HEK293 (cell line): ENCODE measurements around the gene PMVK.

Experiments
- GLIS1 ChIP-seq: fragments of 450-650 bp; formaldehyde crosslinking; IDR thresholded peaks from 2 replicates; pipeline ENCODE4 v1.5.1; 2016; ENCODE audit warnings: missing biosample characterization, missing genetic modification characterization
- GLIS2 ChIP-seq: fragments of 450-650 bp; formaldehyde crosslinking; IDR thresholded peaks from 2 replicates; pipeline ENCODE4 v1.5.1; 2016; ENCODE audit warnings: missing biosample characterization, missing genetic modification characterization
- KLF1 ChIP-seq: fragments of 450-650 bp; formaldehyde crosslinking; IDR thresholded peaks from 2 replicates; pipeline ENCODE4 v1.5.1; 2016; ENCODE audit warnings: missing biosample characterization, missing genetic modification characterization
- OSR2 ChIP-seq: fragments of 450-650 bp; formaldehyde crosslinking; IDR thresholded peaks from 2 replicates; pipeline ENCODE4 v1.5.1; 2016; ENCODE audit warnings: missing biosample characterization, missing genetic modification characterization
- SCRT2 ChIP-seq: fragments of 450-650 bp; formaldehyde crosslinking; IDR thresholded peaks from 2 replicates; pipeline ENCODE4 v1.5.1; 2016; ENCODE audit warnings: missing biosample characterization, missing genetic modification characterization
- SETDB1 ChIP-seq: IDR thresholded peaks from one replicate; pipeline ENCODE4 v1.6.1; 2017; ENCODE audit warnings: mild to moderate bottlenecking, low read length, moderate library complexity, mixed read lengths; ENCODE audit not compliant: insufficient read length
- SP2 ChIP-seq: fragments of 450-650 bp; formaldehyde crosslinking; IDR thresholded peaks from 2 replicates; pipeline ENCODE4 v1.5.1; 2016; ENCODE audit warnings: missing biosample characterization, missing genetic modification characterization
- YY1 ChIP-seq: fragments of 450-650 bp; formaldehyde crosslinking; IDR thresholded peaks from 2 replicates; pipeline ENCODE4 v1.5.1; 2018; ENCODE audit warnings: missing biosample characterization, missing genetic modification characterization
- ZBTB17 ChIP-seq: fragments of 450-650 bp; formaldehyde crosslinking; IDR thresholded peaks from 2 replicates; pipeline ENCODE4 v1.5.1; 2016; ENCODE audit warnings: missing biosample characterization, missing genetic modification characterization
- ZFP3 ChIP-seq: fragments of 450-650 bp; formaldehyde crosslinking; IDR thresholded peaks from 2 replicates; pipeline ENCODE4 v1.5.1; 2016; ENCODE audit warnings: low read depth, missing biosample characterization, missing genetic modification characterization
- ZNF157 ChIP-seq: fragments of 450-650 bp; formaldehyde crosslinking; IDR thresholded peaks from 2 replicates; pipeline ENCODE4 v1.5.1; 2016; ENCODE audit warnings: missing biosample characterization, missing genetic modification characterization
- ZNF2 ChIP-seq: fragments of 450-650 bp; formaldehyde crosslinking; IDR thresholded peaks from 2 replicates; pipeline ENCODE4 v1.5.1; 2016; ENCODE audit warnings: missing biosample characterization, missing genetic modification characterization
- ZNF211 ChIP-seq: fragments of 450-650 bp; formaldehyde crosslinking; IDR thresholded peaks from 2 replicates; pipeline ENCODE4 v1.5.1; 2016; ENCODE audit warnings: low read depth, missing biosample characterization, missing genetic modification characterization
- ZNF274 ChIP-seq, 2 experiments: fragments of 200-500 bp in 1 of 2; fragments of 450-650 bp in 1 of 2; sonication (Bioruptor generic) in 1 of 2; formaldehyde crosslinking in 1 of 2; IDR thresholded peaks; 2 replicates each; pipeline versions ENCODE4 v1.5.1 to v1.6.1; 2014 to 2016; ENCODE audit warnings: borderline replicate concordance in 1 of 2, inconsistent platforms in 1 of 2, low read length in 1 of 2, missing biosample characterization in 1 of 2, missing genetic modification characterization in 1 of 2
- ZNF292 ChIP-seq: fragments of 450-650 bp; formaldehyde crosslinking; IDR thresholded peaks from 2 replicates; pipeline ENCODE4 v1.5.1; 2016; ENCODE audit warnings: low read depth, missing biosample characterization, missing genetic modification characterization, borderline replicate concordance
- ZNF354C ChIP-seq: fragments of 450-650 bp; formaldehyde crosslinking; IDR thresholded peaks from 2 replicates; pipeline ENCODE4 v1.5.1; 2016; ENCODE audit warnings: missing biosample characterization, missing genetic modification characterization, low read depth, borderline replicate concordance
- ZNF426 ChIP-seq: fragments of 450-650 bp; formaldehyde crosslinking; IDR thresholded peaks from 2 replicates; pipeline ENCODE4 v1.5.1; 2017; ENCODE audit warnings: missing biosample characterization, missing genetic modification characterization, mild to moderate bottlenecking, inconsistent platforms, moderate library complexity
- ZNF433 ChIP-seq: fragments of 450-650 bp; formaldehyde crosslinking; IDR thresholded peaks from 2 replicates; pipeline ENCODE4 v1.5.1; 2016; ENCODE audit warnings: missing biosample characterization, missing genetic modification characterization, low read depth
- ZNF621 ChIP-seq: fragments of 450-650 bp; formaldehyde crosslinking; IDR thresholded peaks from 2 replicates; pipeline ENCODE4 v1.5.1; 2017; ENCODE audit warnings: missing biosample characterization, missing genetic modification characterization
- ZNF626 ChIP-seq: fragments of 450-650 bp; sonication (Bioruptor Pico); formaldehyde crosslinking; IDR thresholded peaks from 2 replicates; pipeline ENCODE4 v1.5.1; 2018; ENCODE audit warnings: missing biosample characterization, missing genetic modification characterization, inconsistent platforms
- ZNF747 ChIP-seq: fragments of 450-650 bp; formaldehyde crosslinking; IDR thresholded peaks from 2 replicates; pipeline ENCODE4 v1.5.1; 2016; ENCODE audit warnings: missing biosample characterization, missing genetic modification characterization
- ZNF776 ChIP-seq: fragments of 450-650 bp; formaldehyde crosslinking; IDR thresholded peaks from 2 replicates; pipeline ENCODE4 v1.5.0; 2017; ENCODE audit warnings: missing biosample characterization, missing genetic modification characterization, borderline replicate concordance
- ZNF843 ChIP-seq: fragments of 450-650 bp; formaldehyde crosslinking; IDR thresholded peaks from 2 replicates; pipeline ENCODE4 v1.5.1; 2016; ENCODE audit warnings: missing biosample characterization, missing genetic modification characterization
- ZSCAN30 ChIP-seq: fragments of 450-650 bp; IDR thresholded peaks from 2 replicates; pipeline ENCODE4 v1.5.1; 2018; ENCODE audit warnings: missing biosample characterization, mild to moderate bottlenecking, missing genetic modification characterization, moderate library complexity
- ZXDB ChIP-seq: fragments of 450-650 bp; formaldehyde crosslinking; IDR thresholded peaks from 2 replicates; pipeline ENCODE4 v1.5.1; 2016; ENCODE audit warnings: missing biosample characterization, missing genetic modification characterization
- TF ChIP-seq, protein P1 (sequence below): fragments of 450-650 bp; formaldehyde crosslinking; IDR thresholded peaks from 2 replicates; pipeline ENCODE4 v1.5.1; 2016; ENCODE audit warnings: missing biosample characterization, missing genetic modification characterization
- TF ChIP-seq, protein P2 (sequence below): fragments of 450-650 bp; formaldehyde crosslinking; IDR thresholded peaks from 2 replicates; pipeline ENCODE4 v1.5.0; 2017; ENCODE audit warnings: missing biosample characterization, missing genetic modification characterization, borderline replicate concordance
- TF ChIP-seq, protein P3 (sequence below): fragments of 450-650 bp; IDR thresholded peaks from 2 replicates; pipeline ENCODE4 v1.5.1; 2018; ENCODE audit warnings: missing biosample characterization, missing genetic modification characterization
- TF ChIP-seq, protein P4 (sequence below): fragments of 450-650 bp; formaldehyde crosslinking; IDR thresholded peaks from 2 replicates; pipeline ENCODE4 v1.5.1; 2016; ENCODE audit warnings: missing biosample characterization, missing genetic modification characterization

The PMVK gene

DNA sequence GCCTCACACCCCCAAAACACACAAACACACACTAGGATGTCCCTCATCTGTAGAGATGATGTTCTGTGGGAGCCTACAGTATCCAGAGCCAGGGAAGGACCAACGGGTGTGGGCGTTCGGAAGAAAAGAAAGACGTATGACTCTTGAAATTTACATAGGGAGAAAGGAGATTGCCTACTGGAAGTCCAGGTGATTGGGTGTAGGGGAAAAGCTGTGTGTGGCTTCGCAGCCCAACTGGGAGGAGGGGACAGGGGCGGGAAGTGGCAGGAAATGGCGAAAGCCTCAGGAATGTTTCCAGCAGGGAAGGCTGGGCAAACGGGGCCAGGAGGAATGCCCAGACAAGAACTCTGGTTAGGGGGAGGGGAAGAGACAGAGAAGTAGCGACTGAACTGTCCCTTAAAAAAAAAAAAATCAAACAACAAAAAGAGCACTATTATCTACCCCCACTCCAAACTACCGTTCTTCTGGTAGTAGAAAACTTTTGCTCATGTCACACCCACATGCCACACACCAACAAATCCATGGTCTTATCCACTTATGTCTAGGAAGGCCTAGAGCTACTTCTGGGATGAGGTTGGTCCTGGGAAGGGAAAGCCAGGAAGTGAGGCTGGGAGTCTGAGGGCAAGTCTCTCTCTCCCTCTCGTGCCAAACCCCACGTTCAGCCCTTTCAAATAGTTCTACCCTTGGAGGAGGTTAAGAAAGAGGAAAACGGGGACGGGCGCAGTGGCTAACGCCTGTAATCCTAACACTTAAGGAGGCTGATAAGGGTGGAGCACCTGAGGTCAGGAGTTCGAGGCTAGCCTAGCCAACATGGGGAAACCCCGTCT is 36.2 kb upstream of the PMVK start (continued):
- TF ChIP-seq, protein P1, sequence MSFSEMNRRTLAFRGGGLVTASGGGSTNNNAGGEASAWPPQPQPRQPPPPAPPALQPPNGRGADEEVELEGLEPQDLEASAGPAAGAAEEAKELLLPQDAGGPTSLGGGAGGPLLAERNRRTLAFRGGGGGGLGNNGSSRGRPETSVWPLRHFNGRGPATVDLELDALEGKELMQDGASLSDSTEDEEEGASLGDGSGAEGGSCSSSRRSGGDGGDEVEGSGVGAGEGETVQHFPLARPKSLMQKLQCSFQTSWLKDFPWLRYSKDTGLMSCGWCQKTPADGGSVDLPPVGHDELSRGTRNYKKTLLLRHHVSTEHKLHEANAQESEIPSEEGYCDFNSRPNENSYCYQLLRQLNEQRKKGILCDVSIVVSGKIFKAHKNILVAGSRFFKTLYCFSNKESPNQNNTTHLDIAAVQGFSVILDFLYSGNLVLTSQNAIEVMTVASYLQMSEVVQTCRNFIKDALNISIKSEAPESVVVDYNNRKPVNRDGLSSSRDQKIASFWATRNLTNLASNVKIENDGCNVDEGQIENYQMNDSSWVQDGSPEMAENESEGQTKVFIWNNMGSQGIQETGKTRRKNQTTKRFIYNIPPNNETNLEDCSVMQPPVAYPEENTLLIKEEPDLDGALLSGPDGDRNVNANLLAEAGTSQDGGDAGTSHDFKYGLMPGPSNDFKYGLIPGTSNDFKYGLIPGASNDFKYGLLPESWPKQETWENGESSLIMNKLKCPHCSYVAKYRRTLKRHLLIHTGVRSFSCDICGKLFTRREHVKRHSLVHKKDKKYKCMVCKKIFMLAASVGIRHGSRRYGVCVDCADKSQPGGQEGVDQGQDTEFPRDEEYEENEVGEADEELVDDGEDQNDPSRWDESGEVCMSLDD (tag by site-specific recombination), result no peak
- peak; percentile 82 for TF ChIP-seq ZBTB17
- TF ChIP-seq ZNF292 (tag by site-specific recombination), result no peak
- peak; percentile 69 for TF ChIP-seq OSR2 (tag by site-specific recombination)
- no peak for TF ChIP-seq ZFP3 (tag by site-specific recombination)
- TF ChIP-seq ZXDB (tag by site-specific recombination), result peak; percentile 73
- no peak for TF ChIP-seq ZNF621 (tag by site-specific recombination)
- TF ChIP-seq, protein P2, sequence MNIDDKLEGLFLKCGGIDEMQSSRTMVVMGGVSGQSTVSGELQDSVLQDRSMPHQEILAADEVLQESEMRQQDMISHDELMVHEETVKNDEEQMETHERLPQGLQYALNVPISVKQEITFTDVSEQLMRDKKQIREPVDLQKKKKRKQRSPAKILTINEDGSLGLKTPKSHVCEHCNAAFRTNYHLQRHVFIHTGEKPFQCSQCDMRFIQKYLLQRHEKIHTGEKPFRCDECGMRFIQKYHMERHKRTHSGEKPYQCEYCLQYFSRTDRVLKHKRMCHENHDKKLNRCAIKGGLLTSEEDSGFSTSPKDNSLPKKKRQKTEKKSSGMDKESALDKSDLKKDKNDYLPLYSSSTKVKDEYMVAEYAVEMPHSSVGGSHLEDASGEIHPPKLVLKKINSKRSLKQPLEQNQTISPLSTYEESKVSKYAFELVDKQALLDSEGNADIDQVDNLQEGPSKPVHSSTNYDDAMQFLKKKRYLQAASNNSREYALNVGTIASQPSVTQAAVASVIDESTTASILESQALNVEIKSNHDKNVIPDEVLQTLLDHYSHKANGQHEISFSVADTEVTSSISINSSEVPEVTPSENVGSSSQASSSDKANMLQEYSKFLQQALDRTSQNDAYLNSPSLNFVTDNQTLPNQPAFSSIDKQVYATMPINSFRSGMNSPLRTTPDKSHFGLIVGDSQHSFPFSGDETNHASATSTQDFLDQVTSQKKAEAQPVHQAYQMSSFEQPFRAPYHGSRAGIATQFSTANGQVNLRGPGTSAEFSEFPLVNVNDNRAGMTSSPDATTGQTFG, result no peak
- TF ChIP-seq ZNF2, result 0 out of 2 replicates have a peak, but pooled peaks have one; percentile 18
- peak; percentile 77 for TF ChIP-seq GLIS1 (tag by site-specific recombination)
- TF ChIP-seq ZNF747 (tag by site-specific recombination), result no peak
- no peak for TF ChIP-seq ZNF274 (IDR thresholded peaks at IDR 0.05; ENCODE audit: low read length)
- TF ChIP-seq ZNF274 (tag by site-specific recombination; IDR thresholded peaks at IDR 0.05; ENCODE audit: borderline replicate concordance), result no peak
- TF ChIP-seq ZSCAN30 (tag by site-specific recombination), result no peak
- no peak for TF ChIP-seq ZNF211 (tag by site-specific recombination)
- TF ChIP-seq ZNF776, result no peak
- TF ChIP-seq YY1 (tag by site-specific recombination), result no peak
- no peak; the same call in 1 of the 2 replicates for TF ChIP-seq ZNF843 (tag by site-specific recombination)
- TF ChIP-seq ZNF157 (tag by site-specific recombination), result no peak
- no peak for TF ChIP-seq SETDB1
- TF ChIP-seq, protein P3, sequence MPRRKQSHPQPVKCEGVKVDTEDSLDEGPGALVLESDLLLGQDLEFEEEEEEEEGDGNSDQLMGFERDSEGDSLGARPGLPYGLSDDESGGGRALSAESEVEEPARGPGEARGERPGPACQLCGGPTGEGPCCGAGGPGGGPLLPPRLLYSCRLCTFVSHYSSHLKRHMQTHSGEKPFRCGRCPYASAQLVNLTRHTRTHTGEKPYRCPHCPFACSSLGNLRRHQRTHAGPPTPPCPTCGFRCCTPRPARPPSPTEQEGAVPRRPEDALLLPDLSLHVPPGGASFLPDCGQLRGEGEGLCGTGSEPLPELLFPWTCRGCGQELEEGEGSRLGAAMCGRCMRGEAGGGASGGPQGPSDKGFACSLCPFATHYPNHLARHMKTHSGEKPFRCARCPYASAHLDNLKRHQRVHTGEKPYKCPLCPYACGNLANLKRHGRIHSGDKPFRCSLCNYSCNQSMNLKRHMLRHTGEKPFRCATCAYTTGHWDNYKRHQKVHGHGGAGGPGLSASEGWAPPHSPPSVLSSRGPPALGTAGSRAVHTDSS, result no peak
- TF ChIP-seq ZNF354C, result no peak
- TF ChIP-seq ZNF426 (tag by site-specific recombination), result no peak
- no peak for TF ChIP-seq ZNF626 (tag by site-specific recombination)
- TF ChIP-seq GLIS2 (tag by site-specific recombination), result peak; percentile 51; the same call in 1 of the 2 replicates
- no peak for TF ChIP-seq ZNF433 (tag by site-specific recombination)
- TF ChIP-seq SP2, result peak; percentile 93
- TF ChIP-seq SCRT2 (tag by site-specific recombination), result no peak
- peak; percentile 38; the same call in 1 of the 2 replicates for TF ChIP-seq KLF1 (tag by site-specific recombination)
- TF ChIP-seq, protein P4, sequence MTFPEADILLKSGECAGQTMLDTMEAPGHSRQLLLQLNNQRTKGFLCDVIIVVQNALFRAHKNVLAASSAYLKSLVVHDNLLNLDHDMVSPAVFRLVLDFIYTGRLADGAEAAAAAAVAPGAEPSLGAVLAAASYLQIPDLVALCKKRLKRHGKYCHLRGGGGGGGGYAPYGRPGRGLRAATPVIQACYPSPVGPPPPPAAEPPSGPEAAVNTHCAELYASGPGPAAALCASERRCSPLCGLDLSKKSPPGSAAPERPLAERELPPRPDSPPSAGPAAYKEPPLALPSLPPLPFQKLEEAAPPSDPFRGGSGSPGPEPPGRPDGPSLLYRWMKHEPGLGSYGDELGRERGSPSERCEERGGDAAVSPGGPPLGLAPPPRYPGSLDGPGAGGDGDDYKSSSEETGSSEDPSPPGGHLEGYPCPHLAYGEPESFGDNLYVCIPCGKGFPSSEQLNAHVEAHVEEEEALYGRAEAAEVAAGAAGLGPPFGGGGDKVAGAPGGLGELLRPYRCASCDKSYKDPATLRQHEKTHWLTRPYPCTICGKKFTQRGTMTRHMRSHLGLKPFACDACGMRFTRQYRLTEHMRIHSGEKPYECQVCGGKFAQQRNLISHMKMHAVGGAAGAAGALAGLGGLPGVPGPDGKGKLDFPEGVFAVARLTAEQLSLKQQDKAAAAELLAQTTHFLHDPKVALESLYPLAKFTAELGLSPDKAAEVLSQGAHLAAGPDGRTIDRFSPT (tag by site-specific recombination), result no peak
